Activated T-cell treated with anti-CD3 and anti-CD28 coated beads for 1 hour (primary cell): ENCODE data around the gene TBC1D23.
"Not testable (repeated sequence)": the region's sequence is repeated elsewhere in the genome, so short reads cannot be mapped to it uniquely, and the experiment has no call there.

Source experiments
- DNase-seq: peaks from one replicate; pipeline ENCODE4 v3.0.0-alpha.2; 2020; ENCODE audit warnings: low read depth

Gene TBC1D23

DNA sequence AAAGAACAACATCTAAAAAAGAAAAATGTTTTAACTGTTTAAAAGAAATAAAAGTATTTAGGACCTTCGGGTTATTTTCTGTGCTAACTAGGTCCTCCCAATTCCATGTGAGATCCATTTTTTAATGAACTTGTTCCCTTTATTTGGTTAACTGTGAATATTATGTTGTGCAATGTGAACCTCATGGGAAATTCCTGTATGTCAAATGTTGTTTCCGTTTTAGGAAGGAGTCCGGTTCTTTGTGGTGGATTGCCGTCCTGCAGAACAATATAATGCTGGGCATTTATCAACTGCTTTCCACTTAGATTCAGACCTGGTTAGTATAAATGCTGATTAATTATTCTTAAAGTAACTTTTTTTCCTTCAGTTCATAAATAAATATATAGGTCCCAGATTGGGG, 38.2 kb downstream of the TBC1D23 start:
- DNase-seq = no peak

DNA sequence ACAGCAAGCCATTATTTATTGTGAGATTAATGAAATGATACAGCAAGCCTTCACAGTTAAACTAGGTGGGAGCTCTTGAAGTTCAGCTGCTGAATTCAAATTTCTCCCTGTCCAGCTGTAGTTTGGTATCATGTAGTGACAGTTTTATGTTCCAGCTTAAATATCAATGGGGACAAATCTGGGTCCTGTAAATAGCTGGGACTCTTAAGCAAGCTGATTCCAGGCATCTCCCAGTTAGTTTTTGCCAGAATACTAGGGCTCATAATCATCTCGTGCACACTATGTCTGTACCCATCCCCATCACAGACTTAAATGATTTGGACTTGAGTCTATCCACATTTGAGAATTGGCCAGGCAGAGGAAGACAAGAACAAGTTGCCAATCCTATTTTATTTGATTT, 45.9 kb downstream of the TBC1D23 start:
- DNase-seq = no peak

DNA sequence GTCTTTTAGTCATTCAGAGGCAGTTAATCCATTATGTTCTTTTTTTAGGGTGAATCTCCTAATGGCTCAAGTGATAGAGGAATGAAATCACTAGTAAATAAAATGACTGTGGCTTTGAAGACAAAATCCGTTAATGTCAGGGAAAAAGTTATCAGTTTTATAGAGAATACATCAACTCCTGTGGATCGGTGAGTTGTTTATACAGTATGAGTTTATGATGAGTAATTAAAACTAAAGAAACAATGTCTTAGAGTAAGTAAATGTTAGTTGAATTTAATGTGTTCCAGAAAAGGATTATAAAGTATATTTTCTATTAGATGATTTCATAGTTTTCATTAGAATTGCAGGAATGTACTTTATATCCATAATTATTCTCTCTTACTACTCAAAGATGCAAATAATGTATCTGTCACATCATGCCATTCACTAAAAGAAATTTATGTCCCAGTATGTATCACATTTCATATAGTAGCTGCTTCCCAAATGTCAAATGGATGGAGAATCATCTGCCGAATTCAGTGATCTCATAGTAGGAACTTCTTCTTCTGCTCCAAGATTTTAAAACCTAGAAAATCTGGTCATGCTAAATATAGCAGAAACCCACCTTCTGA, 49.7 kb downstream of the TBC1D23 start:
- DNase-seq = no peak

DNA sequence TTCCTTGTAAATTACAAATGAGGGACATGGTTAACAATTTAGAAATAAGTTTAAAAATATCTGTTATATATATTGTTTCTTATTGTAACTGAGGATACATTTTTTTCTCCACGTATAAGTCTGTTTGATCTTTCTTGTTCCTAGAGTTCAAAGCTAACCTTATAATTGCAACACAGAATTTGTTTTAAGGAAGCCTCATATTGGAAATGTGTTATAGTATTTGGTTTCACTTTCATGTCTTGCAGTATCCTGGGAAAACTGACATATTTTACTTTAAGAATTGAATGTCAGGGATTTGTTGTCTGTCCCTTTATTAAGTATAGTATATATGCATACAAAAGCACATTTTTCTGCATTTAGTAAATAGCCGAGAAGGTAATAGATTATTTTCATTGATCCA, 50.2 kb downstream of the TBC1D23 start:
- no peak for DNase-seq

DNA sequence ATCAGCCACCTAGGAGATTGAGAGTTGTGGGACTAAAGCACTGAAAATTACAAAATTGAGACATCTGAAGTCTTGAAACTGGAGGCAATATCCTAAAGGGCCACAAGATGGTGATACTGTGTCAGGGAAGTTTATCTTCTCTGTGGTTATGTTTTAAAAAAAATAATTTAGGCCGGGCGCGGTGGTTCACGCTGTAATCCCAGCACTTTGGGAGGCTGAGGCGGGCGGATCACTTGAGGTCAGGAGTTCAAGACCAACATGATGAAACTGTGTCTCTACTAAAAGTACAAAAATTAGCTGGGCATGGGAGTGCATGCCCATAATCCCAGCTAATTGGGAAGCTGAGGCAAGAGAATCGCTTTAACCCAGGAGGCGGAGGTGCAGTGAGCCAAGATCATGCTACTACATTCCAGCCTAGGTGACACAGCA, 55.9 kb downstream of the TBC1D23 start:
- no peak for DNase-seq

DNA sequence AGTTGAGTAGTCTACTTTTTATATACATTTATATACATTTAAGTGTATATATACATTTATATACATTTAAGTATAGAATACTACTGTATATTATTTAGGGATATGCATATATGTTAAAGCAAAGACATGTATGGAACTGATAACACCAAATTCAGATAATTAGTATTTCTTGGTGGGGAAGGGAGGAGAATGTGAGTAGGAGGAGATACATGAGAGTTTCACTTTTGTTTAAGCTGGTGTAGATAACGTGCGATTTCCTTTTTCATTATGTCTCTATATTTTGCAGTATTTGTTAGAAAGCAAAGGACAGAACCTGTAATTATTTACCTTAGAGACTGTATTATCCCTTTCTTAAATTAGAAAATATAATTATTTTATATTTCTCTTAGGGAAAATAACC, 57.1 kb downstream of the TBC1D23 start:
- DNase-seq = no peak

DNA sequence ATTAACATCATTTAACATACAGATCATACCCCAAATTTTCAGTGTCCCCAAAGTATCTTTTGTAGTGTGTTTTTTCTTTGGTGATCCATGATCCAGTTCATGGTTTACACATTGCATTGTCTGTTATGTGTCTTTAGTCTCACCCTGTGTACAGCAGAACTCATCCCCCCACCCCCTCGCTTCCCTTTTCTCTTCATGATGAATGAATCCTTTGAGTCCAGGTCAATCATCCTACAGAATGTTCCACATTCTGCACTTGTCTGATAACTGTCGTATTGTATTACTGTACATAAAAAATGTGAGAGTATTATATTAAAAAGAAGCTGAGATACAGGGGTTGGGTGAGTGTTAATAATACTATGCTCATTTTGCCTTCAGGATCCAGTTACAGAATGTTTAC, 59.2 kb downstream of the TBC1D23 start:
- DNase-seq = no peak

DNA sequence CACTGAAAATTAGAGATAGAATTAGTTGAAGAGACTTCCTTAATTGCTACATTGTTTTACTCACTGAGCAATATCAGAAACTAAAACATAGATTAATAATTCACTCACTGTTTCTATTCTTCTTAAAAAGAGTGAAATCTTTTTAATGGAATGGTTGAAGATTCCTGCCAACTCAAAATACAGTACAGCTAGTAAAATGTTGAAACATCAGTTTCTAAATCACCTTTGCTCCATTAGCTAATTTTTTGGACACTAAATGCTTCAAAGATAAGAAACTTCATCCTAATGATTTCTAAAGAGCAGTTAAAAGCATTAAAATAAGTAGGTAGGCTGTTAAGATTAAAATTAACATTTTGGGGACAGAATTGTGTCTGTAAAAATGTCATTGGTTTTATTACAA, 63.3 kb downstream of the TBC1D23 start:
- no peak for DNase-seq

DNA sequence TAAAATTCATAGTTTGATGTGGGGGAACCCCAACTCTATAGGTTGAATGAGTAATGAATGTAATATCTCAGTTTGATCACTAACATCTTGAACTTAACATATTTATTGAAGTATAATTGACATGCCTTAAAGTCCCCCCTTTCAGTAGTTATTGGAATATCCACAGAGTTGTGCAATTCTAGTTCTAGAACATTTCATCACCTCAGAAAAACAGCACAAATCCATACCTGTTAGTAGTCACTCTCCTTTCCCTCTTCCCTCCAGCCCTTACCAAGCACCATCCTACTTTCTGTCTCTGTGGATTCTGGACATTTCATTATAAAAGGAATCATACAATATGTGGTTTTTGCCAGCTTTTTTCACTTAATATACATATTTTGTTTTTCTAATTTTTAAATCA, 65.0 kb downstream of the TBC1D23 start:
- no peak for DNase-seq

DNA sequence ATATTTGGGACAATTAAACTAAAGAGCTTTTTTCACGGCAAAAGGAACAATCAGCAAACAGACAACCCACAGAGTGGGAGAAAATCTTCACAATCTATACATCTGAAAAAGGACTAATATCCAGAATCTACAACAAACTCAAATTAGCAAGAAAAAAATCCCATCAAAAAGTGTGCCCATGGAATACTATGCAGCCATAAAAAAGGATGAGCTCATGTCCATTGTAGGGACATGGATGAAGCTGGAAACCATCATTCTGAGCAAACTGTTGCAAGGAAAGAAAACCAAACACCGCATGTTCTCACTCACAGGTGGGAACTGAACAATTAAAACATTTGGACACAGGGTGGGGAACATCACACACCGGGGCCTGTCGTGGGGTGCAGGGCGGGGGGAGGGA, 66.6 kb downstream of the TBC1D23 start:
- DNase-seq = not testable (repeated sequence)

DNA sequence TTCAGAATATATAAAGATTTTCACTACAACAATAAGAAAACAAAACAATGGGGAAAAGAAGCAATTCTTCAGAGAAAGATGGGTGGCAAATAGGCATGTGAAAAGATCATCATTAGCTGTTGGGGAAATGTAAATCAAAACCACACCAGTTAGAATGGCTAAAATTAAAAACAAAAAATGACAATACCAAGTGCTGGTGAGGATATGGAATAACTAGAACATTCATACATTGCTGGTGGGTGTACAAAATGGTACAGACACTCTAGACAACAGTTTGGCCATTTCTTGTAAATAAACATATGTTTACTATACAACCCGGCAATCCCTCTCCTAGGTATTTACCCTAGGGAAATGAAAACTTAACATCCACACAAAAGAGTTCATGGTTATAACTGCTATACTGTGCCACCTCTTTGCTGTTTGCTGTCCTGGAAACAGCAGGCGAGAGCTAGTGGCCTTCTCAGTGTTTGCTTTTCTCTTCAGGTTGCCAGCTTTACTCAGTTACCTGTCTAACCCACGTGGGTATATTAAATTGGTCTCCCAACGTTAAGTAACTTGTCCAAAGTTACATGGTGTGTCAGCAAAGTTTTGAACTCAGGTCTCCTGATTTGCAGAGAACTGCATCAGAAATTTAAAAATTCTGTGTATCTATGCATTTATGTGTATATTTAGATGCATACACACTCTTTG, 69.2 kb downstream of the TBC1D23 start:
- DNase-seq = no peak

DNA sequence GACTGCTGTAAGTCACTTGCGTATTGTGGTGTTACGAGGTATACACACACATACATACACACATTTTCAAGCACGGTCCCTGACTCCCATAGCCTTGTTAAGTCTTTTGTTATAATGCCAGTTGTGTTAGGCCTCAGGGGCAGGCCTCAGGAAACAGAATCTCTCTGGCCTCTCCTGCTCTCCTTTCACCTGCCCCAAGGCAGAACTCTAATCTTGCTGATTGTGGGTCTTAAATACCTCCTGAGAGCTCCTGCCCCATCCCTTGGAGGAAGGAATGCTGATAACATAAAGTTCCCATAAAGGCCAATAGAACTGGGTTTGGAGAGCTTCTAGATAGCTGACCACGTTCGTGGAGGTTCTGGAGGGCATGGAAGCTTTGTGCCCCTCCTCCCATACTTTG, 69.9 kb downstream of the TBC1D23 start:
- no peak for DNase-seq

DNA sequence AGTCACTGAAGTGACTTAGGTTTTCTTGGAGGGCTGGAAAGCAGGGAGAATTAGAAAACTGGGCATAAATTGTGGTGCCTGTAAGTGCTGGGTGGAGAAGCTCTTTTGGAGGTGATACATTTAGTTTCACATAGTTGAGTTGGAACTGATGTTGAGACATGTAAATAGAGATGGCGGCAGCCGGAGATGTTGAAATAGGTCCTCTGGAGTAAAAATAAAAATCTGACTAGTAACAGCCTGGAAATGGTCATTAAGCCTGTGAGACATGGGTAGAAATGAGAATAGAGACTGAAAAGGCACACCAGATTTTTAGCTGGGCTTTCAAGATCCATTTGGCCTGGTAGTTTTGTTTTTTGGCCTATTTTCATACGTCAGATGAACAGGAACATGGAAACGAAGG, 70.9 kb downstream of the TBC1D23 start:
- DNase-seq = no peak

DNA sequence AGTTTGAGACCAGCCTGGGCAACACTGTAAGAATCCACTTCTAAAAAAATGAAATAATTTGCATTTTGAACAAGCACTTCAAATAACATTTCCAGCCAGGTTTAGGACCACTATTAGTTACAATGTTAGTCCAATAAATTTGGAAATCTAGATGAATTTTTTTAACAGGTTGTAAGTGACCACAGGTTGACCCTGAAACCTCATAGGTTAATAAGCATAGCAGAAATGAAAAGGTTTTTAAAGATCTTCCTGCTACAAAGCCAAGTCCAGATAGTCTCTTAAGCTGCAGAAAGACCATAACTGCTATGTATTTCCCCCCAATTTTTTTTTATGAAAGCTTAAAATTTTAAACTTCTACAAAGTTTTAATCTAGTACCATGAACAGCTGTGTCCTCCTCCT, 72.3 kb downstream of the TBC1D23 start:
- no peak for DNase-seq

DNA sequence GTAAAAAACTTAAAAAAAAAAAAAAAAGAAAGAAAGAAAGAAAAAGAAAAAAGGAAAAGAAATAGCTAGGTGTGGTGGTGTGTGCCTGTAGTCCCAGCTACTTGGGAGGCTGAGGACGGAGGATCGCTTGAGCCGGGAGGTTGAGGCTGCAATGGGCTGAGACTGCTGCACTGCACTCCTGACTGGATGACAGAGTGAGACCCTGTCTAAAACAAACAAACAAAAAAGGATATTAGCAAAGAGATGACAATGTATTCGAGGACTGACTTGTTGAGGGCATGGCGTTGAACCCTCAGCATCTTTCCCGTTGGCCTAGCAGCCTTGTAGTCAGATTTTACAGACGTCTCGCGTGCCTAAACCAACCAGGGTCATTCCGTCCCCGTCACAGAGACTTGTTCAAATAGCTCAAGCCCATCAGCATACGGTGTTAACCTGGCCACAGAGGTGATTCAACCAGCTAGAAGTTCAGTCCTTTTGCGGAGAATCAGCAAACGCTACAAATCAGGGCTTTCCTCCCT, 73.2 kb downstream of the TBC1D23 start:
- no peak for DNase-seq

DNA sequence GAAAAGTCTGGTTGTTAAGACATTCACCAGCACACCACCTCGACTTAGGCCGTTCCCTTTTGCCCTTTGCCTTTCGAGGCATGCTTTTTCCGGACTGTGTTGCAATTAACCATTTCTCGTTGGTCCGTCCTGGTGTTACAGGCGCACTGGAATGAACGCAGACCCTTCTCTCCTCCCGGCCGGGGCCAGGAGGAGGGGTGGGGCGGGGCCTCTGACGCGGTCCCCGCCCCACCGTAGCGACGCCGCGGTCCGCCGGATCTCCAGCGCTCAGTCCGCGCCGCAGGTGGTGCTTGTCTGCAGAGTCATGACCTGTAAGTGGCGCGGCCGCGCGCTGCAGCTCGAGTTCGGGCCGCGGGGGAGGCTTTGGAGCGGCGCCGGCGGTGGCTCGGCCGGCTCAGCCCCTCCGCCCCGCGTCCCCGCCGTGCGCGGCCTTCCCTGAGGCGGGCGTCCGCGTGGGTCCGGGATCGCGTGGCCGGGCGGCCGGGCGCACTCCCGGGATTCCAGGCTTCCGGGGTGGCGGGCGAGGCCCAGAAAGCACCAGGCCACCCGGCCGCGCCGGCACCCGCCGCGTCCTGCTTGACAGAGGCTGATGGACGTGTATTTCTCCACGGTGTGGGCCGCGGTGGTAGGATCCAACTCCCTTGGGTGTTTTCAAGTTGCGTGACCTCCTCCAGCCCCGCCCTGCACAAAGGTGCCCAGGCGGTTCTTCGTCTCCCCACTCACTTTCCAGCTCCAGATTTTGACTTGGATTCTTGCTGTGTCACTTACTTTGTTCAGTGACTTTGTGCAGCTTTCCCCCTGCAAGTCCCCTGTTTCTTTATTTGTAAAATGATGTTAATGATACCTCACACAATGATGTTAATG, 73.9 kb downstream of the TBC1D23 start, which contains the start of gene NIT2:
Gene NIT2, plus strand, starts transcription at position 270 of the 864 bp plus-strand sequence. Its CDS starts 35 bp downstream, at position 305.
- peak; percentile 68 for DNase-seq

DNA sequence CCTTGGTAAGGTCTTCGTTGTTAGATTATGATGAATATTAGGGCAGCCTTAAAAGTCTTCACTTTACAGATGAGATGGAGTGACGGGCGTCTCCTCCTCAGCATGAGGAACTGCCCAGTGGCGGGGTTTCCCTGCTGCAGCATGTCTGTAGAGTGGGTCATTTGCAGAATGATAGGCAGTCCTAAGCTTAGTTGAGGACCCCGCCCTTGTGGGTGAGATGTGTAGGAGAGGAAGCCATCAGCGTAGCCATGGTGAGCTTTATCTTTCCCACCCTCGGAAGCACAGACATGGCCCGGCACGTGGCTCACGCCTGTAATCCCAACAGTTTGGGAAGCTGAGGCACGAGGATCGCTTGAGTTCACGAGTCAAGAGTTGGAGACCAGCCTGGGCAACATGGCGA, 74.6 kb downstream of the TBC1D23 start:
- DNase-seq = no peak

DNA sequence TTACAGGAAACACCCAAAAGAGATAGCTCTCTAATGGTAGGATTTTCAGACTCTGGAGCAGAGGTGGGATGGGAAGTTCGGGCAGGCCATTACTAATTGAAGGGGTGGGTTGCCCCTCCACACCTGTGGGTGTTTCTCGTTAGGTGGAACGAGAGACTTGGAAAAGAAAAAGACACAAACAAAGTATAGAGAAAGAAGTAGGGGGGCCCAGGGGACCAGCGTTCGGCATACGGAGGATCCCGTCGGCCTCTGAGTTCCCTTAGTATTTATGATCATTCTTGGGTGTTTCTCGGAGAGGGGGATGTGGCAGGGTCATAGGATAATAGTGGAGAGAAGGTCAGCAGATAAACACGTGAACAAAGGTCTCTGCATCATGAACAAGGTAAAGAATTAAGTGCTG, 75.4 kb downstream of the TBC1D23 start:
- not testable (repeated sequence) for DNase-seq

DNA sequence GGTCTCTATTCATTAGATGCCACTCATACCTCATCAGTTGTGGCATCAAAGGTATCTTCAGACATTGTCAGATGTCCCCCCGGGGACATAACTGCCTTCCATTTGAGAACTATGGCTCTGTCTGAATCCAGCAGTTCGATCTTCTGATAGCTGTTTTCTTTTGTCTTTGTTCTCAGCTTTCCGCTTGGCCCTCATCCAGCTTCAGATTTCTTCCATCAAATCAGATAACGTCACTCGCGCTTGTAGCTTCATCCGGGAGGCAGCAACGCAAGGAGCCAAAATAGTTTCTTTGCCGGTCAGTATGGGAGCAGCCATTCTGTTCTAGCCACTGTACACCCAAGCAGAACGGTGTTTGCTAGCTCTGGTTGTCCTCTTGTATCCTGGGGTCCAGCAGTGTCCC, 78.1 kb downstream of the TBC1D23 start:
- no peak for DNase-seq

DNA sequence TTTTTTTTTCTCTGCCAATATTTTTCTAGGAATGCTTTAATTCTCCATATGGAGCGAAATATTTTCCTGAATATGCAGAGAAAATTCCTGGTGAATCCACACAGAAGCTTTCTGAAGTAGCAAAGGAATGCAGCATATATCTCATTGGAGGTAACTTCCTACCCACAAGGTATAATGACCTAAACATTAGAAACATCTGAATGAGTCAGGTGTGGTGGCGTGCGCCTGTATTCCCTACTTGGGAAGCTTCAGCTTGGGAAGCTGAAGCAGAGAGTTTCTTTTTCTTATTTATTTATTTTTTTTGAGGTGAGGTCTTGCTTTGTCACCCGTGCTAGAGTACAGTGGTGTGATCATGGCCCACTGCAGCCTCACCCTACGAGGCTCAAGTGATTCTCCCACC, 79.0 kb downstream of the TBC1D23 start:
- DNase-seq = no peak

DNA sequence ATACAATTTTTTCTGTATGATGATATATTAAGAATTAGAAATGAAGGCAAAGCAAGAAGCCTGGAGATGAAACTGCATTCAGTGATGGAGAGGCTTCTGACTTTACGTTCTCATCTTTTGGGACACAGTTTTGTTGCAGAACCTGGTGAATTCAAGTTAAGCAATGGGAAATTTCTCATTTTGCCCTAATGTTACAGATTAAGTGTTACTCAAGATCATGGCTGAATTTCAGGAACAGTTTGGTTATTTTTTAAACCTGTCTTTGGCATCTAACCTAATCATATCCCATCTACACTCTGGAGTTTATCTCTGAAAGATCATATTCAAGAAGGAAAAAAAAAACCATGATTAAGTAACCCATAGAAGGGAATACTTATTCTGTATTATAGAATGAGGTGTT, 79.7 kb downstream of the TBC1D23 start:
- no peak for DNase-seq

DNA sequence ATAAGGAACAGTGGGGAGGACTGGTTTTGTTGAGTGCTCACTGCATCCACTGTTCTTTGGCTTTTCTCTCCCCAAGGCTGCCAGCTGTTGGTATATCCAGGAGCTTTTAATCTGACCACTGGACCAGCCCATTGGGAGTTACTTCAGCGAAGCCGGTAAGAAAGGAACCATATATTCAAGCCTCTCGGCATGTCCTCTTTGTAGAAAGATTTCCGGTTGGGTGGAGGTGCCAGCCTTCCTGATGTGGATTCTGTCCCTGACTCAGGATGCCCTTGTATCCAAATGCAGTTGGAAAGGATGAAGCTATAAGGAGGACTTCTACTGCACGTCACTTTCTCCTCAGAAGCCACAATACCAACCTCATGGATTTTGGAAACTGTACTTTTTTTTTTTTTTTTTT, 87.9 kb downstream of the TBC1D23 start:
- DNase-seq = no peak

DNA sequence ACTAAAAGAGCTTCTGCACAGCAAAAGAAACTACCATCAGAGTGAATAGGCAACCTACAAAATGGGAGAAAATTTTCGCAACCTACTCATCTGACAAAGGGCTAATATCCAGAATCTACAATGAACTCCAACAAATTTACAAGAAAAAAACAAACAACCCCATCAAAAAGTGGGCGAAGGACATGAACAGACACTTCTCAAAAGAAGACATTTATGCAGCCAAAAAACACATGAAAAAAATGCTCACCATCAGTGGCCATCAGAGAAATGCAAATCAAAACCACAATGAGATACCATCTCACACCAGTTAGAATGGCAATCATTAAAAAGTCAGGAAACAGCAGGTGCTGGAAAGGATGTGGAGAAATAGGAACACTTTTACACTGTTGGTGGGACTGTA, 91.0 kb downstream of the TBC1D23 start:
- DNase-seq = not testable (repeated sequence)
